Activated naive CD4-positive, alpha-beta T cell treated with Interleukin-2 at 50 U/mL for 16 hours (primary cell): ENCODE measurements around the gene ATG10.
"Not testable (repeated sequence)": the region's sequence is repeated elsewhere in the genome, so short reads cannot be mapped to it uniquely, and the experiment has no call there.

Experiments used
- DNase-seq: peaks from one replicate; pipeline ENCODE4 v3.0.0-alpha.2; 2020

Gene ATG10

DNA sequence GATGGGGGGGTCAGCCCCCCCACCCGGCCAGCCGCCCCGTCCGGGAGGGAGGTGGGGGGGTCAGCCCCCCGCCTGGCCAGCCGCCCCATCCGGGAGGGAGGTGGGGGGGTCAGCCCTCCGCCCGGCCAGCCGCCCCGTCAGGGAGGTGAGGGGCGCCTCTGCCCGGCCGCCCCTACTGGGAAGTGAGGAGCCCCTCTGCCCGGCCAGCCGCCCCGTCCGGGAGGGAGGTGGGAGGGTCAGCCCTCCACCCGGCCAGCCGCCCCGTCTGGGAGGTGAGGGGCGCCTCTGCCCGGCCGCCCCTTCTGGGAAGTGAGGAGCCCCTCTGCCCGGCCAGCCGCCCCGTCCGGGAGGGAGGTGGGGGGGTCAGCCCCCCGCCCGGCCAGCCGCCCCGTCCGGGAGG is 168.0 kb downstream of the ATG10 start:
- not testable (repeated sequence) for DNase-seq

GRCh38 chr5:82142217-82142841 is 170.5 kb downstream of the ATG10 start:
- DNase-seq: no peak

DNA sequence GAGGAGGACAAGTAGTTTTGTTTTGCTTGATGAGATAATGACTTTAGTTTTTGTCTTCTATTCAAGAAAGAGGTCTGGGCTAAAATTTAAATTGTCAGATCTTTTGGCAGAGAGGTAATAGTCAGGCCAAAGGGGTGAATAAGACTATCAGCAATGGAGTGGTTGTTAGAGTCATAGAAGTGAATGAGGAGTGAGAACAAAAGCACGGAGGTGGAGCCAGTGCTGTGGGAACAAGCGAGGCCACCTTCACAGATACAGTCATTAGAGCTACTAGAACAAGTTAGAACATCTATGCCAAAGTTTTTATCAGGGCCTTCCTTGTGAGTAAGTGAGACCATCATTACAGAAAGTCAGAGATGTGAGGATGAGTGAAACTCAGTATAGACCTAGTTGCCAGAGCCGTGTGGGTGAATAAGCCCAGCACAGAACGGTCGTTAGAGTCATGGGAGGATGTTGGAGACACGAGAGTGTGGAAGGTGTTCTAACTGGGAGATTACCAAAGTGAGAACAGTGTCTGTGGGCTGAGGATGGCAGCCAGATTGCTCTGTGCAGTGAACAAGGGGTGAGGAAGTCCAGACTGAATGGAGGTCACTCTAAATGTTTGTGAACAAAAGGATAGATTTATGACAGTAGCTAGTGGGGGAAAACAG is 171.2 kb downstream of the ATG10 start:
- no peak for DNase-seq

- no peak for DNase-seq
Observed at GRCh38 chr5:82147860-82148573, 176.2 kb downstream of the ATG10 start.

- no peak for DNase-seq
Observed at GRCh38 chr5:82149434-82149833, 177.6 kb downstream of the ATG10 start.

DNA sequence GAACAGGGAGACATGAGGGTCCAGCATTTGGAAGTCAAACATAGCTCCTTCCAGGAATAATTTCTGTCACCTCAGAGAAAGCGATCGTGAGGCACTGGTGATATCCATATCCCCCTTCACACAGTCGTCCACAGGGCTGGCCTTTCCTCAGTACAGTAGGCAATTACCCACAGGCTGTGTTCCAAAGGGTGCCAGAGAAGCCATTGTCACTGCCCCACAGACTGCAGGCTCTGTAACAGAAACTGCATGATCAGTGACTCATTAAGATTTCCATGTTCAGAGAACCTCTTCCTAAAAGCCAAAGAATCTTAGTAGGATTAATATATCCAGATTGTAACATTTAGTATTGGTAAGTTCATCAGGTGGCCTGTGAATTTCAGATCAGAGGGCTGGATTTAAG is 178.7 kb downstream of the ATG10 start:
- DNase-seq: no peak

DNA sequence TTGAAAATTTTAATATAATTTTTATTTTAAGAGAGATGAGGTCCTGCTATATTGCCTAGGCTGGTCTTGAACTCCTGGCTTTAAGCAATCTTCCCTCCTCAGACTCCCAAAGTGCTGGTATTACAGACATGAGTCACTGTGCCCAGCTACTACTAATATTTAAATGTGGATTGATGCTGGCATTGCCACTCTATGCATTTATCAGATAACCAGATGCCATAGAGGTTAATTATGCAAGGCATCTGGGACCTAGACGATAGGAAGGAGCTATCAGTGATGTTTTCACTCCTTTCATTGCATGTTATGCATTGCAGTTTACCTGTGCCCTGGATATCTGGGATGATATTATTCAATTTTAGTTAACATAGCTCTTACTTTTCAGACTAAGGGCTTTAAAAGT is 179.4 kb downstream of the ATG10 start:
- no peak for DNase-seq

DNA sequence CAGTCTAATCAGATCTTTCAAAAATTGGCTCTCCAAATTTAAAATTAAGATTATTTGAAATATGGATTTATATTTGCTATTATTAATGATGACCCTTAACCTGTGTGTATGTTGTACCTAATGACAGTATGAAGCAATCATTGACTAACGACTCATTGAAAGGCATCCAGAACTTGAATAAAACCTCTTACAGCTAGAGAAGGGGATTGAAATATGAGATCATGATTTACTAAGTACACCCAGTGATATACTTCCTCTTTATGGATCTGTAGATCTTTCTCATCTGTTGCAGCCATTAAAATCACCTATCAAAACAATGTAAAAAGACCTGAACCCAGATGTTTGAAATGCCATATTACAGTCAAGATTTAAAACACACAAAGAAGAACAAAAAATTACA is 179.8 kb downstream of the ATG10 start:
- DNase-seq: no peak

- DNase-seq: no peak
Observed at GRCh38 chr5:82152978-82153481, 181.2 kb downstream of the ATG10 start.

GRCh38 chr5:82154776-82155175 is 183.0 kb downstream of the ATG10 start:
- no peak for DNase-seq

DNA sequence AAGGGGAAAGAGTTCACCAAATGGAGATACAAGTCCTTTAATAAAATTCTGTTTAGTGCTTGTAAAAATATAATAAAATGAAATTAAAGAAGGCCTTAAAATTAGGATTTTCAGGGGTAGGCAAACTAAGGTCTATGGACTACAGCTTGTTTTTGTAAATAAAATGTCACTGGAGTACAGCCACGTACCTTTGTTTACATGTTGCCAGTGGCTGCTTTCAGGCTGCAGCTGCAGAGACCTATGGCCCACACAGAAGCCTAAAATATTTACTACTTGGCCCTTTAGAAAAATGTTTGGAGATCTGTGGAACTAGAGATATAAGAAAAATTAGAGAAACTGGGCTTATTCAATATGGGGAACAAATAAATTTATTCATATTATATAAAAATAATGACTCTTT is 183.5 kb downstream of the ATG10 start:
- DNase-seq: no peak

GRCh38 chr5:82156874-82157273 is 185.1 kb downstream of the ATG10 start:
- DNase-seq: no peak

- no peak for DNase-seq
Observed at GRCh38 chr5:82158755-82159413, 187.1 kb downstream of the ATG10 start.

- DNase-seq: no peak
Observed at GRCh38 chr5:82160948-82161347, 189.1 kb downstream of the ATG10 start.

- no peak for DNase-seq
Observed at GRCh38 chr5:82162573-82162972, 190.8 kb downstream of the ATG10 start.

GRCh38 chr5:82163452-82164175 is 191.8 kb downstream of the ATG10 start:
- DNase-seq: no peak

- no peak for DNase-seq
Observed at GRCh38 chr5:82164176-82164976, 192.6 kb downstream of the ATG10 start.

- DNase-seq: no peak
Observed at GRCh38 chr5:82164977-82165713, 193.3 kb downstream of the ATG10 start.

- no peak for DNase-seq
Observed at GRCh38 chr5:82165740-82166530, 194.1 kb downstream of the ATG10 start.

DNA sequence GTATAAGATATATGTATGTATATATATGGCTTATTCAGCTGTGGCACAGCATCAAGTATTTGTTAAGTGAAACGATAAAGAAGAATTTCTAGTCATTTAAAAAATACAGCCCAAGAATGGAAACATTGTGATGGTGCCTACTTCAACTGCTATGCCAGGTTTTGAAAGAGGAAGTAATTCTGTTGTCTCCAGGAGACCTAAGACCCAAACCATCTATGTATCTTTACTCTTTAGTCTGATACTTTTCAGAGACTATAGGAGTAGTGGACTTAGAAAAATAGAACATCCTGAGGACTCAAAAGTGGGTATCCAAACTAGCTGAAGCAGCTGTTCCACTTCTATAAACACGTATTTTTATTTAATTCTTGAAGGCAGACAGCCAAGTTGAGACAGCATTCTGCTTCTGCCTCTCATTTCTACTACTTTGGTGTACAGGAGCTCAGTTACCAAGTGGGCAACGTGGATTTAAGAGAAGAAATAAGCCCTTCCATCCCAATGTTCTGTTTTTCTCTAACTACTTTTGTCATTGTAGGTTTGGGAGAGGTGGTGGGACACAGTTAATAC is 195.6 kb downstream of the ATG10 start:
- no peak for DNase-seq
